ENCODE results near the gene TEAD3. TPM values are rescaled to one million over a fixed set of nuclear protein-coding genes. Genes with fewer than 3 reads are reported as not detected.

The TEAD3 gene
- total and polyA plus RNA-seq, 10 of the 15 experiments (the other 5 are each of a cell fraction or from before 2014, with no cell fraction given): 0.02 to 0.28 (median 0.18) TPM; not detected in 5

GRCh38 chr6:35524380-35525020 lies 27.6 kb upstream of the TEAD3 start:
- TF ChIP-seq CEBPB (IDR thresholded peaks at IDR 0.05; ENCODE audit: borderline replicate concordance in 1 of 2, low read depth in 2 of 2, low read length in 2 of 2) (no peak), MYB (IDR thresholded peaks at IDR 0.05; ENCODE audit: borderline replicate concordance, low read depth, low read length) (no peak), SIN3A (IDR thresholded peaks at IDR 0.05; ENCODE audit: low read depth, low read length) (no peak), NRF1 (conservative IDR thresholded peaks at IDR 0.05; ENCODE audit: low read depth, low read length) (no peak), EED (IDR thresholded peaks at IDR 0.05; ENCODE audit: low read depth) (no peak), NR2C1 (IDR thresholded peaks at IDR 0.05) (no peak), SREBF2 (IDR thresholded peaks at IDR 0.05; ENCODE audit: low read length) (no peak), SIX5 (IDR thresholded peaks at IDR 0.05; ENCODE audit: low read depth, low read length, severe bottlenecking) (no peak), TCF12 (IDR thresholded peaks at IDR 0.05; ENCODE audit: low read depth, low read length) (no peak)
- TF ChIP-seq, protein P1, sequence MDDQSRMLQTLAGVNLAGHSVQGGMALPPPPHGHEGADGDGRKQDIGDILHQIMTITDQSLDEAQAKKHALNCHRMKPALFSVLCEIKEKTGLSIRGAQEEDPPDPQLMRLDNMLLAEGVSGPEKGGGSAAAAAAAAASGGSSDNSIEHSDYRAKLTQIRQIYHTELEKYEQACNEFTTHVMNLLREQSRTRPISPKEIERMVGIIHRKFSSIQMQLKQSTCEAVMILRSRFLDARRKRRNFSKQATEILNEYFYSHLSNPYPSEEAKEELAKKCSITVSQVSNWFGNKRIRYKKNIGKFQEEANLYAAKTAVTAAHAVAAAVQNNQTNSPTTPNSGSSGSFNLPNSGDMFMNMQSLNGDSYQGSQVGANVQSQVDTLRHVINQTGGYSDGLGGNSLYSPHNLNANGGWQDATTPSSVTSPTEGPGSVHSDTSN (IDR thresholded peaks at IDR 0.05; ENCODE audit: insufficient replicate concordance, low read depth, low read length): no peak
- ChIA-PET RAD21 (ENCODE audit: unreplicated experiment) (interaction anchor here (1.0 to 4.3 kb wide), 2 partner anchors 211 to 212 kb away, joined by 10 to 49 read pairs; partner anchors contain the start of gene ARMC12), POLR2A (interaction anchor here (0.7 kb wide), 1 partner anchor 112 kb away, joined by 3 read pairs; no protein-coding TSS in a partner anchor), SMC1A (ENCODE audit: uncharacterized antibody, unreplicated experiment) (interaction anchor here (1.0 to 3.7 kb wide), 5 partner anchors 50 to 265 kb away, joined by 3 to 25 read pairs (median 8); partner anchors contain the start of gene ARMC12), CTCF (interaction anchor here (0.6 to 10.7 kb wide), 11 partner anchors 10 to 238 kb away, joined by 3 to 168 read pairs (median 5); partner anchors contain the start of genes ARMC12 and PPARD)
- 33% methylated on average over 3 of the region's 3 CpGs for WGBS (ENCODE audit: insufficient coverage, insufficient replicate concordance, low lambda C conversion rate, missing lambda C conversion rate)
- no peaks in the 10 kb centered on the region for H3K9me3 ChIP-seq (replicated peaks; ENCODE audit: control insufficient read depth, insufficient read depth, low read length)
- BruUV-seq (replicated peaks): no TSS peak
- in situ Hi-C loops (cut with MboI): loop anchor here (5.0 kb wide), 1 partner anchor 213 kb away; the partner anchor contains the start of gene ARMC12
- H3K79me2 ChIP-seq (ENCODE audit: control insufficient read depth, insufficient read depth, low read length): no peaks in the 10 kb centered on the region
- DNase-seq (ENCODE audit: low read depth, low spot score): no peak
- no peaks in the 10 kb centered on the region for H3K4me1 ChIP-seq (ENCODE audit: control insufficient read depth, insufficient read depth, low read length)
- ATAC-seq: no peak
- no peak overlapping the region for H2AFZ ChIP-seq (ENCODE audit: control insufficient read depth, low read depth, low read length)
- H3K27me3 ChIP-seq (replicated peaks in 1 of 2; ENCODE audit: control insufficient read depth in 2 of 2, insufficient read depth in 2 of 2, low read length in 1 of 2): peaks cover 0 to 1% of the 10 kb centered on the region in 2 experiments; a peak in 2 of 4 replicates
- no peak overlapping the region for H3K27ac ChIP-seq (ENCODE audit: control insufficient read depth, insufficient read depth)
- H3K4me2 ChIP-seq (ENCODE audit: control insufficient read depth, insufficient read depth): no peak overlapping the region
- H3K36me3 ChIP-seq (ENCODE audit: control insufficient read depth in 2 of 2, insufficient read depth in 2 of 2, low read length in 1 of 2): no peaks in the 10 kb centered on the region
- H4K20me1 ChIP-seq (ENCODE audit: control insufficient read depth, insufficient read depth): no peaks in the 10 kb centered on the region
- no peak overlapping the region for H3K9ac ChIP-seq (ENCODE audit: control insufficient read depth, insufficient read depth, low read length)
- intact Hi-C loops (cut with micrococcal nuclease; ENCODE audit: unreplicated experiment): loop anchor here (5.0 to 10.0 kb wide), 2 partner anchors 58 to 430 kb away; no protein-coding TSS in a partner anchor
- FAIRE-seq: no peak
- no peak overlapping the region for H3K4me3 ChIP-seq

Measured in GM12878 (cell line).